Measurements from ENCODE around the gene CNDP1.

CNDP1 gene

GRCh38 chr18:74522635-74523548, 11.4 kb upstream of the CNDP1 start:
- TF ChIP-seq GATA3 (IDR thresholded peaks at IDR 0.05; ENCODE audit: low read depth, low read length) (no peak), GATA2 (IDR thresholded peaks at IDR 0.05; ENCODE audit: low read depth, low read length) (no peak)

GRCh38 chr18:74524097-74524496, 10.2 kb upstream of the CNDP1 start:
- TF ChIP-seq GATA2 (IDR thresholded peaks at IDR 0.05; ENCODE audit: low read depth, low read length) (no peak), GATA3 (IDR thresholded peaks at IDR 0.05; ENCODE audit: low read depth, low read length) (no peak)

- TF ChIP-seq GATA2 (IDR thresholded peaks at IDR 0.05; ENCODE audit: low read depth, low read length) (no peak), GATA3 (IDR thresholded peaks at IDR 0.05; ENCODE audit: low read depth, low read length) (no peak)
Measured at GRCh38 chr18:74525741-74526140, 8.6 kb upstream of the CNDP1 start.

- TF ChIP-seq GATA2 (IDR thresholded peaks at IDR 0.05; ENCODE audit: low read depth, low read length) (no peak), GATA3 (IDR thresholded peaks at IDR 0.05; ENCODE audit: low read depth, low read length) (no peak)
Measured at GRCh38 chr18:74526488-74526887, 7.8 kb upstream of the CNDP1 start.

- no peak for TF ChIP-seq GATA3 (IDR thresholded peaks at IDR 0.05; ENCODE audit: low read depth, low read length)
- no peak for TF ChIP-seq GATA2 (IDR thresholded peaks at IDR 0.05; ENCODE audit: low read depth, low read length)
Measured at GRCh38 chr18:74528478-74528877, 5.8 kb upstream of the CNDP1 start.

GRCh38 chr18:74528913-74529312, 5.4 kb upstream of the CNDP1 start:
- TF ChIP-seq GATA3 (IDR thresholded peaks at IDR 0.05; ENCODE audit: low read depth, low read length) = no peak
- no peak for TF ChIP-seq GATA2 (IDR thresholded peaks at IDR 0.05; ENCODE audit: low read depth, low read length)

- TF ChIP-seq GATA2 (IDR thresholded peaks at IDR 0.05; ENCODE audit: low read depth, low read length) (no peak), GATA3 (IDR thresholded peaks at IDR 0.05; ENCODE audit: low read depth, low read length) (no peak)
Measured at GRCh38 chr18:74529378-74529777, 4.9 kb upstream of the CNDP1 start.

- no peak for TF ChIP-seq GATA3 (IDR thresholded peaks at IDR 0.05; ENCODE audit: low read depth, low read length)
- TF ChIP-seq GATA2 (IDR thresholded peaks at IDR 0.05; ENCODE audit: low read depth, low read length) = no peak
Measured at GRCh38 chr18:74529811-74530583, 4.3 kb upstream of the CNDP1 start.

GRCh38 chr18:74530584-74530862, 3.8 kb upstream of the CNDP1 start:
- TF ChIP-seq GATA2 (IDR thresholded peaks at IDR 0.05; ENCODE audit: low read depth, low read length) (no peak), GATA3 (IDR thresholded peaks at IDR 0.05; ENCODE audit: low read depth, low read length) (no peak)

GRCh38 chr18:74531043-74531442, 3.3 kb upstream of the CNDP1 start:
- TF ChIP-seq GATA3 (IDR thresholded peaks at IDR 0.05; ENCODE audit: low read depth, low read length) (no peak), GATA2 (IDR thresholded peaks at IDR 0.05; ENCODE audit: low read depth, low read length) (no peak)

GRCh38 chr18:74532511-74533025, 1.7 kb upstream of the CNDP1 start:
- no peak for TF ChIP-seq GATA2 (IDR thresholded peaks at IDR 0.05; ENCODE audit: low read depth, low read length)
- no peak for TF ChIP-seq GATA3 (IDR thresholded peaks at IDR 0.05; ENCODE audit: low read depth, low read length)

- TF ChIP-seq GATA3 (IDR thresholded peaks at IDR 0.05; ENCODE audit: low read depth, low read length) (no peak), GATA2 (IDR thresholded peaks at IDR 0.05; ENCODE audit: low read depth, low read length) (no peak)
Measured at GRCh38 chr18:74533666-74534065, 634 bp upstream of the CNDP1 start.

GRCh38 chr18:74534981-74535649, 815 bp downstream of the CNDP1 start:
- no peak for TF ChIP-seq GATA2 (IDR thresholded peaks at IDR 0.05; ENCODE audit: low read depth, low read length)
- TF ChIP-seq GATA3 (IDR thresholded peaks at IDR 0.05; ENCODE audit: low read depth, low read length) = no peak

GRCh38 chr18:74539289-74539688, 5.0 kb downstream of the CNDP1 start:
- no peak for TF ChIP-seq GATA2 (IDR thresholded peaks at IDR 0.05; ENCODE audit: low read depth, low read length)
- no peak for TF ChIP-seq GATA3 (IDR thresholded peaks at IDR 0.05; ENCODE audit: low read depth, low read length)

Data from SH-SY5Y (cell line).